Activated naive CD4-positive, alpha-beta T cell treated with anti-CD3 and anti-CD28 coated beads, Interleukin-2, amount 50 U/mL, for 16 hours (primary cell): ENCODE data around the gene SGSM1.

Source experiments
- DNase-seq: peaks from one replicate; pipeline ENCODE4 v3.0.0-alpha.2; 2020

The SGSM1 gene

DNA sequence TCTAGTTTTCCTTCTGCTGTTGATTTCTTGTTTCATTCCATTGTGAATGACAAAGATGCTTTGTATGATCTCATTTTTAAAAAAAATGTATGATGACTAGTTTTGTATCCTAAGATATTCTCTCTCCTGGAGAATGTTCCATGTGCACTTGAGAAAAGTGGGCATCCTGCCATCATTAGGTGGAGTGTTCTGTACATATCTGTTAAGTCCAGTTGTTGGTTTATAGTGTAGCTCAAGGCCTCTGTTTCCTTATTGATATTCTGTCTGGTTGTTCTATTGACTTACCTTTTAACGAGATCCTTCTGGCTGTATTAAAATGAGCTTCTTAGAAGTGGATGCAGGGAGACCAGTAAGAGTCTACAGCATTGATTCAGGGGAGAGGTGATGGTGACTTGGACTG, 35.2 kb downstream of the SGSM1 start:
- DNase-seq = no peak

DNA sequence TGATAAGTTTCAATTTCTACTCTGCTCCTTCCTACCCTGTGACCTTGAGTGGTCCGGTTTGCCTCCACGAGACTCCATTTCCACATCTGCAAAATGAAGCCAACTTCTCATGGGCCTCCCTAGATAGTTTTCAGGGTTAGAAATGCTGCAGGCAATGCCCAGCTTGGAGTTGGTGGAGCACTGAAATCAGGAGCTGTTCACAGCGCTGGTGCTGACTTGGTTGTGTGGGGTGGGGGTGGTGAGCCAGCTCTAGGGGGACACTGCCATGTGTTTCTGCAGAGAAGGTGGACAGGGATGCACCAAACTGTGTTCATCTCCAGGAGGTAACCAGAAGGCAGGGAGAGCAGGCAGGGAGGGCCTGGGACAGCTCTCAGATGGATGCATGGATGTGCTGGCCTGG, 37.0 kb downstream of the SGSM1 start:
- no peak for DNase-seq

DNA sequence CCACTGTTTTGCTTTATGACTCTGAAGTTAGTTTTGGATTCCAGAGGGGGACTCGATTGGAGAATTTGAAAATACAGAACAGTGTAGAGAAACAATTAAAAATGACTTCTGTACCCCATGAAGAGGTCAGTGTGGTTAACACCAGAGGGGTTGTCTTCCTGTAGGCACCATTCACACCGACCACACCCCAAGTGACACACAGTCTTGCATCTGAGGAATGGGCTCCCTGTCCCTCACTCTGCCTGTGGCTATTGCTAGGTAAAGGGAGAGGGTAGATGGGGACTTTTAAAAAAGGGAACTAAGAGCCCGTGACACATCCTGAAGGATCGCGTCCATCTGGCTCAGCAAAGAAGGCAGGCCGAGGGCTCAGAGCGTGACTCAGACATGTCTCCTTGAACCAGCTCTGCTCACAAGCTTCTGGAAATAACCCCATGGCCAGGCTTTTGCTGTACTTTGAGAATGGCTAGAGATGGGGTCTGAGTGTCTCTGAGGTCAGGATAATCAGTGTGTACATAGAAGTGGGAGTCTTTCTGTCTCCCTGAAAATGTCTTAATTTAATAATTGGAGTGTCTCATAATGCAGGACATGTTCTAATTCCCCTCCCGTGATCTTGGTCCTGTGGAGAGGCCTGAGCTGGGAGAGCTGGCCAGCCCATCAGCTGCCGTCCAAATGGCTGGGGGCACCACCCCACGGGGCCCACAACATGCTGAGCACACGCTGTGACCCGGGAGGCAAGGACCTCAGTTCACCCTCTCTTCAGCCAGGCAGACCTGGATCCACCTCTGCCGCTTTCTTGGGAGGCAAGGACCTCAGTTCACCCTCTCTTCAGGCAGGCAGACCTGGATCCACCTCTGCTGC, 39.3 kb downstream of the SGSM1 start:
- DNase-seq = no peak

DNA sequence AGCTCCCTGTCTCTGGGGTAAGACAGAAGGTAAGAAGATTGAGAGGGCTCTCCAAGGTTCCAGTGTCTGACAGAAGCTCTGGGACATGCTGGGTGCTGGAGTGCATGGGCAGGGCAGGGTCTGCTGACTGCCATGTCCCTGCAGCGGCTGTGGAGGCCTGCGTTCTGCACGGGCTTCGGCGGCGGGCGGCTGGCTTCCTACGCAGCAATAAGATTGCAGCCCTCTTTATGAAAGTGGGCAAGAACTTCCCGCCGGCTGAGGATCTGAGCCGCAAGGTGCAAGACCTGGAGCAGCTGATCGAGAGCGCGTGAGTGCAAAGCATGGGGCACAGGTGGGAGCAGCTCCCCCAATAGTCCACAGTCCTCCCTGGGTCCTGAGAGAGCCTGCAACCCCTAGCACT, 41.5 kb downstream of the SGSM1 start:
- DNase-seq = no peak

- DNase-seq = no peak
Measured at GRCh38 chr22:24848559-24849168, 42.7 kb downstream of the SGSM1 start.

DNA sequence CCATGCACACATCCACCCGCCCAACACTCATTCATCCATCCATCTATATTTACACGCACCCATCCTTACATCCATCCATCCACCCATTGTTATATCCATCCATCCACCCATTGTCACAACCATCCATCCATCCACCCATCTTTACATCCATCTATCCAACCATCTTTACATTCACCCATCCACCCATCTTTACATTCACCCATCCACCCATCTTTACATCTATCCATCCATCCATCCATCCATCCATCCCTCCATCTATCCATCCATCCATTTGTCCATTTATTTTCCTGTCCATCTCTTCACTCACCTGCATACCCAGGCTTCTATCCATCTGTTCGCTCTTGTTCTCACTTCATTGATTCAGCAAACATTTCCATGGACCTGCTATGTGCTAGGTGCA, 49.8 kb downstream of the SGSM1 start:
- DNase-seq = no peak

- DNase-seq = no peak
Measured at GRCh38 chr22:24857576-24857975, 51.6 kb downstream of the SGSM1 start.

DNA sequence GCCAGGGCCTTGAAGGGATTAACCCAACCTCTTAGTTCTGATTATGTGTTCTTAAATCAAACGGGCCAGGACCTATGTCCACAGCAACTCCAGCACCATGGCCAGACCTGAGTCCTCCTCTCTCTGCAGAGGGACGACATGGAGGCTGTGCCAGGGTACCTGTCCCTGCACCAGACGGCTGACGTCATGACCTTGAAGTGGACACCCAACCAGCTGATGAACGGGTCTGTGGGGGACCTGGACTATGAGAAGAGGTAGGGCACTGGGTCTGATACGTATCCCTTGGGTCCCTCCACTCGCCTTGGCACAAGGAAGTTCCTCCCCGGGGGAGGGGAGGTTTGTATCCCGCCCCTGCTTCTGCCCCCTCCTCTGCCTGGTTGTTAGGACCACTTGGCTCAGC, 53.6 kb downstream of the SGSM1 start:
- DNase-seq = no peak

- no peak for DNase-seq
Measured at GRCh38 chr22:24865508-24865907, 59.5 kb downstream of the SGSM1 start.

- no peak for DNase-seq
Measured at GRCh38 chr22:24867323-24868022, 61.5 kb downstream of the SGSM1 start.

DNA sequence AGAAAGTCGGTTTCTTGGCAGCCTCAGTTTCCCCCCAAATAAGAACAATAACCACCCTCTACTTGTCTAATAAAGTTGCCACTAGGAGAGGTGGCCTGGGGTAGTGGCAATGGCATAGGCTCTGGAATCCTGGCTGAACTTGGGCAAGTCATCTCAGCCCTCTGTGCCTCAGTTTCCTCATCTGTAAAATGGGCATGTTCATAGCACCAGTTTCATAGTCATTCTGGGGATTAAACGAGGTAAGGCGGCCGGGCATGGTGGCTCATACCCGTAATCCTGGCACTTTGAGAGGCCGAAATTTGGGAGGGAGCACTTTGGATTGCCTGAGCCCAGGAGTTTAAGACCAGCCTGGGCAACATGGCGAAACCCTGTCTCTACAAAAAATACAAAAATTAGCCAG, 63.0 kb downstream of the SGSM1 start:
- DNase-seq = no peak

GRCh38 chr22:24871611-24872205, 65.7 kb downstream of the SGSM1 start:
- DNase-seq = no peak

- no peak for DNase-seq
Measured at GRCh38 chr22:24873226-24873625, 67.2 kb downstream of the SGSM1 start.

GRCh38 chr22:24875862-24876506, 70.0 kb downstream of the SGSM1 start:
- no peak for DNase-seq

DNA sequence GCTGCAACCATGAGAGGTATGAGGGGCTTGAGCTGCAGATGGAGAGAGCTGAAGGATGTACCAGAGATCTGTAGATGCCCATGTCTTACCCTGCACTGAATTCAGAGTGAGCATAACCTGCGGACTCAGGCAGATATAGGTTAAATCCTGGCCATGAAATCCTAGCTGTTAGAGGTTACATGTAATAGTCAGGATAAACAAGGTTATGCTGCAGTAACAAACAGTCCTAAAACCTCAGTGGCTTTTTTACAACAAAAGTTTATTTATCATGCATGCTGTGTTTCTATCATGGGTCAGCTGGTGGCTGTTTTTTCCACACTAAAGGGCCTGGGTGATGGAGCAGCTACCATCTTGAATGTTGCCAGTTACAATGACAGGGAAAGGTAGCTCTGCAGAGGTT, 70.7 kb downstream of the SGSM1 start:
- DNase-seq = no peak

GRCh38 chr22:24878969-24879368, 73.0 kb downstream of the SGSM1 start:
- DNase-seq = no peak

GRCh38 chr22:24883432-24883831, 77.4 kb downstream of the SGSM1 start:
- DNase-seq = no peak

GRCh38 chr22:24887260-24887659, 81.2 kb downstream of the SGSM1 start:
- DNase-seq = no peak

- DNase-seq = no peak
Measured at GRCh38 chr22:24893341-24894070, 87.5 kb downstream of the SGSM1 start.

DNA sequence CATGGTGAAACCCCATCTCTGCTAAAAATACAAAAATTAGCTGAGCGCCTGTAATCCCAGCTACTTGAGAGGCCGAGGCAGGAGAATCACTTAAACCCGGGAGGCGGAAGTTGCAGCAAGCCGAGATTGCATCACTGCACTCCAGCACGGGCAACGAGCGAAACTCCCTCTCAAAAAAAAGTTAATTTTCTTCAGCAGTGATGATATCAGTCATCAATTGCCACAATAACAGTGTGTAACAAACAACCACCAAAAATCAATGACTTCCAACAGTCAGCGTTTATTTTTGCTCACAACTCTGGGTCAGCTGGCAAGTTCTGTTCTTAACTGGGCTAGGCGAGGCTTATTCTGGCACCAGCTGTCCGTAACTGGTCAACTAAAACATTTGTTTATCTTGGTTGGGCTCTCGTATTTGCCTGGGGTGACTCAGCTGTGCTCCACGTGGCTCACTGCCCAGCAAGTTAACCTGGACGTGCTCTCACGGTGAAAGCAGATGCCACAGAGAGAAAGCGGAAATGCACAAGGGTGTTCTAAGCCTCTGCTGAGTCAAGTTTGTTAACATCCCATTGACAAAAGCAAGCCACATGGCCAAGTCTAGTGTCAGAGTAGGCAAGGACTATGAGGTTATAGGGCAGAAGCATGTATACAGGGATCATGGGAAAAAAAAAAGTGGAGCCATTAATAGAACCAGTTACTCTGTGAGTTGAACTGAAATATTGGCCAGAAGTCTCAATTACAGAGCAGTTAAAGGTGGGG, 88.4 kb downstream of the SGSM1 start:
- no peak for DNase-seq

- DNase-seq = no peak
Measured at GRCh38 chr22:24894998-24895397, 89.0 kb downstream of the SGSM1 start.

DNA sequence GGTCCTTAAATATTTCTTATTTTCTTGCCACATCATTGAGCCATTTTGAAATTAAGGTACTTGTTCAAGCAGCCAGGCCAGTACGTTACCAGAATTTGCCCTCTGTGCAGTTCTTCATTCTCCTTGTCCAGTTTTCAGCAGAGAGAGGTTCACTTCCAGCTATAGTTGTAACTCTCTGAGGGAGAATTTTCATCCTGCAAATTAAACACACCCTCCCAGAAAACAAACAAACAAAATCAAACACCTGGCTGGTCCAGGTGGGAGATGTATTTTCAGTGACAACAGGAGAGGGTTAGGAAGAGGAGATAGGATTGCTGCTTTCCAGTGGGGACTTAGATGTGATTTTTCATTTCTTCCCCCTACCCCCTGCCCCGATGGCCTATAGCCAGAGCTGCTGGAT, 95.4 kb downstream of the SGSM1 start:
- no peak for DNase-seq
